BJ (cell line): Measurements from ENCODE around the gene NEGR1. TPM values are rescaled to one million over a fixed set of nuclear protein-coding genes. Genes with fewer than 3 reads are reported as not detected.

ENCODE experiments used
- CTCF ChIA-PET: fragments of 350-600 bp; formaldehyde crosslinking; extraction: SDS; loops from one replicate; lab custom pipeline; 2021; ENCODE audit warnings: antibody characterized with exemption, inconsistent platforms; lab: Yijun Ruan, JAX
- POLR2A ChIA-PET: fragments of 300-600 bp; sonication (Branson Sonifier 250); formaldehyde crosslinking; extraction: SDS; loops from one replicate; lab custom pipeline; 2021; ENCODE audit warnings: antibody characterized with exemption; lab: Charles Lee
- DNase-seq: peaks from one replicate; pipeline ENCODE4 v3.0.0-alpha.2; 2011; ENCODE audit warnings: low read depth
- H3K27me3 ChIP-seq: 2 replicates; pipeline ENCODE4 v1.6.0; 2011; ENCODE audit warnings: low read length; ENCODE audit not compliant: control insufficient read depth, insufficient read depth
- H3K36me3 ChIP-seq: 2 replicates; pipeline ENCODE4 v1.5.1; 2011; ENCODE audit warnings: low read length; ENCODE audit not compliant: control insufficient read depth, insufficient read depth
- H3K4me3 ChIP-seq: 2 replicates; pipeline ENCODE4 v1.5.1; 2011; ENCODE audit warnings: low read depth, mild to moderate bottlenecking, control low read depth, low read length
- CTCF ChIP-seq: IDR thresholded peaks from 2 replicates; pipeline ENCODE4 v1.5.1; 2011; ENCODE audit warnings: low read depth, mild to moderate bottlenecking, control low read depth, inconsistent platforms, low read length, moderate library complexity; ENCODE audit not compliant: insufficient read depth
- polyA plus RNA-seq: library from polyadenylated mRNA; depleted of rRNA; stranded (reverse); fragments of >200 nt; gene quantifications from 2 replicates; pipeline ENCODE4 v1.2.3, GENCODE V29; 2011

NEGR1 gene
- polyA plus RNA-seq, 1 experiment: 15.4 TPM

- POLR2A ChIA-PET: no interaction called here
- no peaks in the 10 kb centered on the region for H3K27me3 ChIP-seq
- DNase-seq: no peak
- no peak for TF ChIP-seq CTCF
- CTCF ChIA-PET: no interaction called here
- H3K4me3 ChIP-seq: no peak overlapping the region
- H3K36me3 ChIP-seq: no peaks in the 10 kb centered on the region
Measured at GRCh38 chr1:71364236-71364635, 918.1 kb downstream of the NEGR1 start.

GRCh38 chr1:71362691-71363090 is 919.6 kb downstream of the NEGR1 start:
- no peaks in the 10 kb centered on the region for H3K36me3 ChIP-seq
- CTCF ChIA-PET: no interaction called here
- no peaks in the 10 kb centered on the region for H3K27me3 ChIP-seq
- no peak for DNase-seq
- H3K4me3 ChIP-seq: no peak overlapping the region
- TF ChIP-seq CTCF: no peak
- POLR2A ChIA-PET: no interaction called here

- Histone ChIP-seq H3K36me3 (no peaks in the 10 kb centered on the region), H3K27me3 (no peaks in the 10 kb centered on the region), H3K4me3 (no peak overlapping the region)
- POLR2A ChIA-PET: no interaction called here
- no peak for TF ChIP-seq CTCF
- CTCF ChIA-PET: no interaction called here
- no peak for DNase-seq
Measured at GRCh38 chr1:71362076-71362475, 920.3 kb downstream of the NEGR1 start.

GRCh38 chr1:71357708-71358107 is 924.6 kb downstream of the NEGR1 start:
- CTCF ChIA-PET: no interaction called here
- Histone ChIP-seq H3K4me3 (no peak overlapping the region), H3K27me3 (no peaks in the 10 kb centered on the region), H3K36me3 (no peaks in the 10 kb centered on the region)
- no peak for TF ChIP-seq CTCF
- no peak for DNase-seq
- POLR2A ChIA-PET: no interaction called here

- CTCF ChIA-PET: no interaction called here
Measured at GRCh38 chr1:71351438-71351837, 930.9 kb downstream of the NEGR1 start.

More at GRCh38 chr1:71351438-71351837, 930.9 kb downstream of the NEGR1 start:
- Histone ChIP-seq H3K27me3 (no peaks in the 10 kb centered on the region), H3K4me3 (no peak overlapping the region), H3K36me3 (no peaks in the 10 kb centered on the region)
- POLR2A ChIA-PET: no interaction called here
- no peak for TF ChIP-seq CTCF
- DNase-seq: peak; percentile 10
